Spleen (tissue), 13 donors: ENCODE results near the gene RNASE13. TPM values are rescaled to one million over a fixed set of nuclear protein-coding genes. Genes with fewer than 3 reads are reported as not detected.

Experiments used
- DNase-seq: peaks from one replicate; pipeline ENCODE4 v3.0.0-alpha.2; 2020
- H3K27ac ChIP-seq, 8 donors: fragments of 200-600 bp; sonication (generic) in 7 of 8; 1 replicate in 4 of 8; 2 replicates in 4 of 8; pipeline versions ENCODE4 v1.5.0 to v1.8.0; 2016 to 2021; ENCODE audit warnings: inconsistent platforms in 4 of 8, mild to moderate bottlenecking in 4 of 8, moderate library complexity in 1 of 8
- H3K27me3 ChIP-seq, 7 donors: fragments of 200-600 bp; sonication (generic) in 6 of 7; replicated peaks in 1 of 7; 1 replicate in 4 of 7; 2 replicates in 3 of 7; pipeline versions ENCODE4 v1.5.0 to v1.8.0; 2016 to 2021; ENCODE audit warnings: inconsistent platforms in 3 of 7, mild to moderate bottlenecking in 1 of 7
- H3K36me3 ChIP-seq, 6 donors: fragments of 200-600 bp; sonication (generic) in 5 of 6; 1 replicate in 4 of 6; 2 replicates in 2 of 6; pipeline versions ENCODE4 v1.5.0 to v1.8.0; 2016 to 2021; ENCODE audit warnings: inconsistent platforms in 2 of 6
- H3K4me1 ChIP-seq, 6 donors: fragments of 200-600 bp; sonication (generic) in 5 of 6; 1 replicate in 3 of 6; 2 replicates in 3 of 6; pipeline versions ENCODE4 v1.5.0 to v1.8.0; 2016 to 2021; ENCODE audit warnings: inconsistent platforms in 3 of 6
- H3K4me3 ChIP-seq, 8 donors: fragments of 200-600 bp; sonication (generic) in 7 of 8; 1 replicate in 4 of 8; 2 replicates in 4 of 8; pipeline versions ENCODE4 v1.5.0 to v1.8.0; 2016 to 2021; ENCODE audit warnings: inconsistent platforms in 4 of 8, mild to moderate bottlenecking in 4 of 8, moderate library complexity in 2 of 8
- H3K9me3 ChIP-seq, 8 donors: fragments of 200-600 bp; sonication (generic) in 7 of 8; 1 replicate in 4 of 8; 2 replicates in 4 of 8; pipeline versions ENCODE4 v1.5.0 to v1.8.0; 2016 to 2021; ENCODE audit warnings: inconsistent platforms in 4 of 8
- CTCF ChIP-seq, 11 experiments: fragments of 200-600 bp in 7 of 11; fragments of 450-650 bp in 4 of 11; sonication (generic) in 4 of 11; IDR thresholded peaks in 8 of 11; conservative IDR thresholded peaks in 3 of 11; 1 replicate in 7 of 11; 2 replicates in 4 of 11; pipeline versions ENCODE4 v1.4.0 to v1.8.0; 2016 to 2021; ENCODE audit warnings: antibody characterized with exemption in 11 of 11, inconsistent platforms in 4 of 11, mild to moderate bottlenecking in 1 of 11
- POLR2A ChIP-seq, 3 donors: fragments of 450-650 bp; IDR thresholded peaks; one replicate each; pipeline ENCODE4 v1.5.1; 2017; ENCODE audit warnings: antibody characterized with exemption in 3 of 3, mild to moderate bottlenecking in 1 of 3
- POLR2AphosphoS5 ChIP-seq, 3 donors: sonication (generic); formaldehyde crosslinking; IDR thresholded peaks; one replicate each; pipeline ENCODE4 v1.5.1; 2017; ENCODE audit warnings: antibody characterized with exemption in 3 of 3
- WGBS, 5 donors: extraction: QIAGEN DNeasy Blood & Tissue Kit in 3 of 5; methylation state at CpG; one replicate each; pipeline versions ENCODE4 v1.1.5 to v1.1.7; 2013 to 2018; 5-methylcytosine and 5-hydroxymethylcytosine counted together
- intact Hi-C: fragments of 100-400 bp; cut with DNase I; formaldehyde crosslinking; loops from one replicate; pipeline ENCODE4 v1.15.0; 2023; ENCODE audit warnings: low total_unique reads
- long read RNA-seq, 2 donors: transcript quantifications; one replicate each; lab custom pipeline, GENCODE V29; 2026
- polyA plus RNA-seq, 3 donors: library from polyadenylated mRNA; stranded (reverse); fragments of 200-250 nt; gene quantifications; one replicate each; pipeline ENCODE4 v1.2.1, GENCODE V29; 2013
- total RNA-seq, 7 donors: library from RNA; depleted of rRNA in 3 of 7; stranded (reverse); fragments of >200 nt in 3 of 7; fragmentation: NEBNext Ultra II Directional in 4 of 7; extraction: Animal tissue kit (Norgen Biotek cat#: 25700) in 4 of 7; gene quantifications; one replicate each; pipeline versions ENCODE4 v1.1.0 to v1.2.1, GENCODE V29; 2016 to 2021
- donor health status: healthy with polysubstance abuse.
- donor health status: DM: no; HTN: no; CAD: no; lungs with moderate emphysema.
- donor health status: DM: no; HTN: no; CAD: no.
- donor health status: Bipolar disorder and iron deficiency.
- donor health status: healthy.
- donor health status: DM: no; HTN: no; CAD: no.
- donor health status: DM: yes; HTN: yes; CAD: no.

Gene RNASE13
- under 1 TPM in 1 of 7 donors, not detected in 6; 0.30 TPM for total RNA-seq
- polyA plus RNA-seq, result not detected
- long read RNA-seq, donor 1, result 0 reads
- long read RNA-seq, donor 2, result 0 reads

GRCh38 chr14:21034707-21035106 is at the start of gene RNASE13:
Gene RNASE13, minus strand, starts transcription at chr14:21034807. Its CDS starts 519 bp downstream, at chr14:21034288.
- intact Hi-C loops, result no loop called here
- no peak for TF ChIP-seq POLR2AphosphoS5 (IDR thresholded peaks at IDR 0.05)
- TF ChIP-seq CTCF (IDR thresholded peaks at IDR 0.05 in 8 of 11, conservative IDR thresholded peaks at IDR 0.05 in 3 of 11), result no peak
- TF ChIP-seq POLR2A (IDR thresholded peaks at IDR 0.05), result no peak
- Histone ChIP-seq H3K9me3 (no peaks in the 10 kb centered on the region), H3K4me3 (no peak within 1 kb of the TSS), H3K36me3 (no peaks in the 10 kb centered on the region), H3K27me3 (no peaks in the 10 kb centered on the region), H3K27ac (no peak within 1 kb of the TSS), H3K4me1 (peaks cover 6 to 21% (median 15%) of the 10 kb centered on the region in 6 donors)
- DNase-seq, result no peak
- whole genome bisulfite sequencing, 5 donors, result 72 to 85% (median 77%) methylated on average over 5 of the region's 5 CpGs

- peak overlapping the region in 7 of 8 donors; percentile 61 to 89 (median 76) for H3K27ac ChIP-seq
- H3K36me3 ChIP-seq, result peaks cover 0 to 100% (median 26%) of the 10 kb centered on the region in 6 donors
- TF ChIP-seq POLR2A (IDR thresholded peaks at IDR 0.05), result no peak
Observed at GRCh38 chr14:21084396-21084795, 49.8 kb upstream of the RNASE13 start.

GRCh38 chr14:21083565-21084325 is 49.1 kb upstream of the RNASE13 start:
- Histone ChIP-seq H3K27ac (peak overlapping the region in 6 of 8 donors; percentile 61 to 89 (median 78)), H3K4me3 (no peak overlapping the region), H3K27me3 (no peaks in the 10 kb centered on the region), H3K4me1 (peaks cover 3 to 74% (median 43%) of the 10 kb centered on the region in 6 donors), H3K36me3 (peaks cover 0 to 100% (median 32%) of the 10 kb centered on the region in 6 donors), H3K9me3 (no peaks in the 10 kb centered on the region)
- TF ChIP-seq CTCF (IDR thresholded peaks at IDR 0.05 in 8 of 11, conservative IDR thresholded peaks at IDR 0.05 in 3 of 11) (no peak), POLR2AphosphoS5 (IDR thresholded peaks at IDR 0.05) (peak in 2 of 3 donors; percentile 22 to 28), POLR2A (IDR thresholded peaks at IDR 0.05) (no peak)
- intact Hi-C loops, result no loop called here
- DNase-seq, result no peak
- WGBS, 5 donors, result 72 to 92% (median 84%) methylated on average over 3 to 11 of the region's 11 CpGs

More at GRCh38 chr14:21084396-21084795, 49.8 kb upstream of the RNASE13 start:
- intact Hi-C loops, result no loop called here
- Histone ChIP-seq H3K9me3 (no peaks in the 10 kb centered on the region), H3K4me1 (peaks cover 3 to 69% (median 39%) of the 10 kb centered on the region in 6 donors), H3K4me3 (peak overlapping the region in 1 of 8 donors; percentile 51), H3K27me3 (no peaks in the 10 kb centered on the region)
- WGBS, 5 donors, result 75 to 85% (median 79%) methylated on average over 2 of the region's 2 CpGs
- DNase-seq, result no peak

GRCh38 chr14:21081521-21082142 is 47.0 kb upstream of the RNASE13 start:
- Histone ChIP-seq H3K36me3 (peaks cover 0 to 100% (median 35%) of the 10 kb centered on the region in 6 donors), H3K27ac (peak overlapping the region in 6 of 8 donors; percentile 20 to 51 (median 36)), H3K27me3 (no peaks in the 10 kb centered on the region), H3K9me3 (no peaks in the 10 kb centered on the region), H3K4me1 (peaks cover 3 to 74% (median 43%) of the 10 kb centered on the region in 6 donors), H3K4me3 (no peak overlapping the region)
- intact Hi-C loops, result no loop called here
- 85 to 93% (median 85%) methylated on average over 5 to 30 of the region's 30 CpGs for WGBS, 5 donors
- no peak for DNase-seq
- TF ChIP-seq CTCF (IDR thresholded peaks at IDR 0.05 in 8 of 11, conservative IDR thresholded peaks at IDR 0.05 in 3 of 11) (no peak), POLR2A (IDR thresholded peaks at IDR 0.05) (no peak), POLR2AphosphoS5 (IDR thresholded peaks at IDR 0.05) (peak in 1 of 3 donors; percentile 45)
